Gastrocnemius medialis (tissue), 4 donors: ENCODE results near the gene TNIK.

Experiments
- POLR2A ChIP-seq, 2 donors: fragments of 450-650 bp; IDR thresholded peaks; one replicate each; pipeline ENCODE4 v1.6.1; 2017; ENCODE audit warnings: antibody characterized with exemption in 2 of 2, mild to moderate bottlenecking in 2 of 2, moderate library complexity in 2 of 2
- TF ChIP-seq, protein P1 (sequence below), 5 experiments: fragments of 450-650 bp in 3 of 5; fragments of 200-600 bp in 2 of 5; sonication (generic) in 2 of 5; IDR thresholded peaks in 4 of 5; conservative IDR thresholded peaks in 1 of 5; 1 replicate in 4 of 5; 2 replicates in 1 of 5; pipeline ENCODE4 v1.5.1; 2016 to 2019; ENCODE audit warnings: antibody characterized with exemption in 5 of 5, mild to moderate bottlenecking in 3 of 5, moderate library complexity in 3 of 5

DNA sequence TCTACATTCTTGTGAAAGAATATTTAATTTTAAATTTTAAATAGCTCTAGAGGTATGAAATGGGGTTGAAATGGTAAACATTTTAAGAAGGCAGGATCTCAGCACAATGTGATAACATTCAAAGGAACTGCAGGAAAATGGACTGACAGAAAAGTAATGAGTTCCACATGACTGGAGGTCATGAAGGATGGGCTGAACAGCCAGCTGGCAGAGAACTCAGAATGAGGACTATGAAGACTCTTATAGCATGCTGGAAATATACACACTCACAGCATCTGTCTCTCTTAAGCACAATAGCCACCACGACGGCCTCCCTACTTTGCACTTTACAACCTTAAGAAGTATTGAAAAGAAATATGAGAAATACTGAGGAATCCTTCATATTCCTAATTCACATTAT lies 94.7 kb downstream of the TNIK start:
- TF ChIP-seq, protein P1, sequence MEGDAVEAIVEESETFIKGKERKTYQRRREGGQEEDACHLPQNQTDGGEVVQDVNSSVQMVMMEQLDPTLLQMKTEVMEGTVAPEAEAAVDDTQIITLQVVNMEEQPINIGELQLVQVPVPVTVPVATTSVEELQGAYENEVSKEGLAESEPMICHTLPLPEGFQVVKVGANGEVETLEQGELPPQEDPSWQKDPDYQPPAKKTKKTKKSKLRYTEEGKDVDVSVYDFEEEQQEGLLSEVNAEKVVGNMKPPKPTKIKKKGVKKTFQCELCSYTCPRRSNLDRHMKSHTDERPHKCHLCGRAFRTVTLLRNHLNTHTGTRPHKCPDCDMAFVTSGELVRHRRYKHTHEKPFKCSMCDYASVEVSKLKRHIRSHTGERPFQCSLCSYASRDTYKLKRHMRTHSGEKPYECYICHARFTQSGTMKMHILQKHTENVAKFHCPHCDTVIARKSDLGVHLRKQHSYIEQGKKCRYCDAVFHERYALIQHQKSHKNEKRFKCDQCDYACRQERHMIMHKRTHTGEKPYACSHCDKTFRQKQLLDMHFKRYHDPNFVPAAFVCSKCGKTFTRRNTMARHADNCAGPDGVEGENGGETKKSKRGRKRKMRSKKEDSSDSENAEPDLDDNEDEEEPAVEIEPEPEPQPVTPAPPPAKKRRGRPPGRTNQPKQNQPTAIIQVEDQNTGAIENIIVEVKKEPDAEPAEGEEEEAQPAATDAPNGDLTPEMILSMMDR (IDR thresholded peaks at IDR 0.05 in 4 of 5, conservative IDR thresholded peaks at IDR 0.05 in 1 of 5): no peak
- TF ChIP-seq POLR2A (IDR thresholded peaks at IDR 0.05): no peak
